GM12892 (cell line): ENCODE results near the gene DAGLA.

ENCODE experiments used
- DNase-seq: peaks from one replicate; pipeline ENCODE4 v3.0.0; 2011; ENCODE audit not compliant: insufficient read length
- FAIRE-seq: peaks from 2 replicates; lab custom pipeline; 2011; peaks lifted over from hg19 to GRCh38; lab: Jason Lieb, UNC
- POLR2A ChIP-seq: IDR thresholded peaks from 2 replicates; pipeline ENCODE4 v1.6.1; 2011; ENCODE audit warnings: low read depth, low read length, control low read depth
- POLR2AphosphoS5 ChIP-seq: IDR thresholded peaks from 2 replicates; pipeline ENCODE4 v1.6.1; 2011; ENCODE audit warnings: low read depth, low read length, control low read depth
- TAF1 ChIP-seq: IDR thresholded peaks from 2 replicates; pipeline ENCODE4 v1.6.1; 2011; ENCODE audit warnings: low read depth, mild to moderate bottlenecking, control low read depth, low read length, borderline replicate concordance

Gene DAGLA

DNA sequence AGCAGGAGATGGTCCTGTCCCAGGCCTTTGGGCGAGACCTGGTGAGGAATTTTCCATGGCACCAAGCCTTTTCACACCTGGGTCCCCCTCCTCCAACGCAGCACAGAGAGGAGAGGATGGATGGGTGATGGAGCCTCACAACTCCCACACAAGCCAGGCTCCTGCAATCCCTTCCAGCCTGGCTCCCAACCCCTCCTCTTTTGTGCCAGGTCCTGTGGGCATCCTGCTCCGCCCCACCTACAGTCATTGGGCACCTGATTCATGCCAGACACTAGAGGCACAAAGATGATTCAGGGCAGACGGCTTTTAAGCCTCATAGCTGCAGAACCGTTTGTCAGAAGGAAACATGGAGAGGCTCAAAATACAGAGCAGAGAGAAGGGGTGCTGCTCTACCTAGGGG lies 56.1 kb downstream of the DAGLA start:
- TF ChIP-seq POLR2AphosphoS5 (no peak), POLR2A (no peak), TAF1 (no peak)
- FAIRE-seq (no peak), DNase-seq (no peak)

DNA sequence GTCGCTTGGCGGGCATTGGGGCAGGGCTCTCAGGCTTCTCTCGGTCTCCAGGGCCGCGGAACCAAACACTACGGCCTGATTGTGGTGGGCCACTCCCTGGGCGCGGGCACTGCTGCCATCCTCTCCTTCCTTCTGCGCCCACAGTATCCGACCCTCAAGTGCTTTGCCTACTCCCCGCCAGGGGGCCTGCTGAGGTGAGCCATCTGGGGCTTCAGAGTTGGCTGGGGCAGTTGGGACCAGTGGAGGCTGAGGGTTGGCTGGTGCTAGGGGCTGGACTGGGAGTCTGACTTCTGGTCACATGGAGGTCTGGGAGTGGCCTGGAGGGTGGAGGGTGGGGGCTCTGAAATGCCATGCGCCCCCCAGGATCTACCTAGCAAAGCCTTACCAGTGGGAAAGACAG lies 56.9 kb downstream of the DAGLA start:
- FAIRE-seq (no peak), DNase-seq (no peak)
- no peak for TF ChIP-seq POLR2AphosphoS5
- TF ChIP-seq POLR2A = no peak
- no peak for TF ChIP-seq TAF1

DNA sequence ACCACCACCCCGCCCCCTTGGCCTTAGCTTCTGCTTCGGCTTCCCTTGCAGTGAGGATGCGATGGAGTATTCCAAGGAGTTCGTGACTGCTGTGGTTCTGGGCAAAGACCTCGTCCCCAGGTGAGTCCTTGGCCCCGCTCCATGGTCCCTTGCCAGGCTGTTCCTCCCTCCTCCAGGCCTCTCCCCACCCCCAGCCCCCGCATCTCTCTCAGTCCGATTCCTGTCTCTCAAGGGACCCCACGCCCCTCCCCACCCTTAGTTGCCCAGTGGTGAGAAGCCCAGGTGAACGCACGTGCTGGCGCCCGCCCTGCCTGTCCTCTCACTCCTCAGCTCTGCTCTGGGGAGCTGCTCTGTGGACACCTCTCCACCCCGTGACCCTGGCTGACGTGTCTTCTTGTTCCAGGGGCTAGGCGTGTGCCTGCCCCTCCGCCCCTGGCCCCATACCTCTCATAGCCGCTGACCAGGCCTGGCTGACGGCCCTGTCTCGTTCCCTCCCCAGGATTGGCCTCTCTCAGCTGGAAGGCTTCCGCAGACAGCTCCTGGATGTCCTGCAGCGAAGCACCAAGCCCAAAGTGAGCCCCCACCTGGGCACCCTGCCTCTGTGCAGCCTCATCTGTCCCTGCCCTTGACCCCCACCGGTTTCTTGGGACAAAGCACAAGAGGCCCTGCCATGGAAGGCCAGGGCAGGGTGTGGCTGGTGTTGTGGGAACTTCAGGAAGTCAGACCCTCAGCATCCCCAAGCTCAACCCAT lies 57.6 kb downstream of the DAGLA start:
- DNase-seq (no peak), FAIRE-seq (no peak)
- no peak for TF ChIP-seq POLR2AphosphoS5
- no peak for TF ChIP-seq POLR2A
- no peak for TF ChIP-seq TAF1

DNA sequence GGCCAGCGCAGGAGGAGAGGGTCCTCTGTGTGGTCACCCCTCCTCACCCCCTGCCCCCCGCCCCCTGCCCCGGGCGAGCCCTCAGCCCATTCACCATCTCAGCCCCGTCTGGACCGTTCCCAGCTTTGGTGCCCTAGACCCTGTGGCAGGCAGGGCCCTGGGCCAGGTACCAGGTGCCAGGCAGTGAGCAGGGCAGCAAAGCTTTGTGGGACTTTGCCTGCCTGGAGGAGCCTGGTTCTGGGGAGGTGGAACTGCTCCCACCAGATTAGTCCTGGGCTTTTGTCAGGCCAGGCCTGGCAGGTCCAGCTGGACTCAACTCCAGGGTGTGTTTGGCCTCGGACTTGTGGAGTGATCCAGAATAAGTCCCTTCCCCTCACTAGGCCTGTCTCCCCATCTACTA lies 58.6 kb downstream of the DAGLA start:
- TF ChIP-seq POLR2A (no peak), TAF1 (no peak)
- DNase-seq = no peak
- no peak for FAIRE-seq

DNA sequence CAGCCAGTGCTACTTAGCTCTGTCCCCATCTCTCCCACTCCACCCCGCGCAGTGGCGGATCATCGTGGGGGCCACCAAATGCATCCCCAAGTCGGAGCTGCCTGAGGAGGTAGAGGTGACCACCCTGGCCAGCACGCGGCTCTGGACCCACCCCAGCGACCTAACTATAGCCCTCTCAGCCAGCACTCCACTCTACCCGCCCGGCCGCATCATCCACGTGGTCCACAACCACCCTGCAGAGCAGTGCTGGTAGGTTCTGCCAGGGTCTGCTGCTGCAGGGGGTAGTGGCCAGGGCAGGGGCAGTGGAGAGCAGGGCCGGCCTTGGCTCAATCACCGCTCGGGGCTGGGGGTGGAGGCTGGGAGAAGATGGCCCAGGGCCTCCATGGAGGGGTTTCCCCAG lies 59.2 kb downstream of the DAGLA start:
- no peak for TF ChIP-seq TAF1
- TF ChIP-seq POLR2AphosphoS5 = no peak
- TF ChIP-seq POLR2A = no peak
- FAIRE-seq = no peak
- no peak for DNase-seq

DNA sequence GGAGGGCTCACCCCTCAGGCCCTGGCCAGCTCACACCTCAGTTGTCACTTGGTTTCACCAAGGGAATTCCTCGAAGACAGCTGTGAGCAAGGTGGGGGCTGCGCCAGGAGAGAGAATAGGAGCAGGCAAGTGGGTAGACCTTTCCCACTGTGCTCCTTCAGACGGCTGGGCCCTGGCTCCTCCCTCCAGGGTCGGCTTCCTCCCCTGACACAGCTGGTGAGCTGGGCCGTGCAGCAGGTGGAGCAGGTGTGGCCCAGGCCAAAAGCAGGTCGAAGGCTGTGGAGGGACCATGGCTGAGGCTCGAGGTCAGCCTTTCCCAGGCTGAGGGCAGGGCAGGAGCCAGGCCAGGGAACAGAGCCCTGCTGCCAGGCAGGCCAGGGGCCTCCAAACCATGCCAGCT lies 59.8 kb downstream of the DAGLA start:
- no peak for FAIRE-seq
- DNase-seq = no peak
- TF ChIP-seq POLR2AphosphoS5 = no peak
- TF ChIP-seq TAF1 = no peak
- TF ChIP-seq POLR2A = no peak

DNA sequence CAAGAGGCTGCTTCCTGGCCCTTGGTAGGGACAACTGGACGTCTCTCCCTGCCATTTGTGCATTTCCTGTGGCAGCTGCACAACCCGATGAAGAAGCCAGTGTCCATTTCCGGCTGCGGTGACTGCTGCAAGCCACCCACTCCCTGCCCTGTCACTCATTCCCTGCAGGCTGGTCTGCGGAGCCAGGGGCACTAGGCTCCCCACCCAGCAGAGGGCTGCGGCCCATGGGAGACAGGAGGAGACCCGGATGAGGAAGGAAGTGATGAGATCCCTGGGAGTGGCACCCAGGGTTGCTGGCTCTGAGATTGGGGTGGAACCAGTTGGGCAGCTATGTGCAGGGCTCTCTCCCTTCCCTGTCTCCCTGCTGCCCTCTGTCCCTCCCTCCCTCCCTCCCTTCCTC lies 62.2 kb downstream of the DAGLA start:
- TF ChIP-seq POLR2AphosphoS5 (no peak), TAF1 (no peak), POLR2A (no peak)
- DNase-seq (no peak), FAIRE-seq (no peak)

DNA sequence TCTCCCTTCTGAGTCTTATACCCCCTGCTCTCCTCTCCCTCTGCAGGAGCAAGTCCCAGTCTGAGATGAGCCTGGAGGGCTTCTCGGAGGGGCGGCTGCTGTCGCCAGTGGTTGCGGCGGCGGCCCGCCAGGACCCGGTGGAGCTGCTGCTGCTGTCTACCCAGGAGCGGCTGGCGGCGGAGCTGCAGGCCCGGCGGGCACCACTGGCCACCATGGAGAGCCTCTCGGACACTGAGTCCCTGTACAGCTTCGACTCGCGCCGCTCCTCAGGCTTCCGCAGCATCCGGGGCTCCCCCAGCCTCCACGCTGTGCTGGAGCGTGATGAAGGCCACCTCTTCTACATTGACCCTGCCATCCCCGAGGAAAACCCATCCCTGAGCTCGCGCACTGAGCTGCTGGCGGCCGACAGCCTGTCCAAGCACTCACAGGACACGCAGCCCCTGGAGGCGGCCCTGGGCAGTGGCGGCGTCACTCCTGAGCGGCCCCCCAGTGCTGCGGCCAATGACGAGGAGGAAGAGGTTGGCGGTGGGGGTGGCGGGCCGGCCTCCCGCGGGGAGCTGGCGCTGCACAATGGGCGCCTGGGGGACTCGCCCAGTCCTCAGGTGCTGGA lies 63.4 kb downstream of the DAGLA start:
- DNase-seq = no peak
- no peak for TF ChIP-seq POLR2AphosphoS5
- no peak for FAIRE-seq

DNA sequence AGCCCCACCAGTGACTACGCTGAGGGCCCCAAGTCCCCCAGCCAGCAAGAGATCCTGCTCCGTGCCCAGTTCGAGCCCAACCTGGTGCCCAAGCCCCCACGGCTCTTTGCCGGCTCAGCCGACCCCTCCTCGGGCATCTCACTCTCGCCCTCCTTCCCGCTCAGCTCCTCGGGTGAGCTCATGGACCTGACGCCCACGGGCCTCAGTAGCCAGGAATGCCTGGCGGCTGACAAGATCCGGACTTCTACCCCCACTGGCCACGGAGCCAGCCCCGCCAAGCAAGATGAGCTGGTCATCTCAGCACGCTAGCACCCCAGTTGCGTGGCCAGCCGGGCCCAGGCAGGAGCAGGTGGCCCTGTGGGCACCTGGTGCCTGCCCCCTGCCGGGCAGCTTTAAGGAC lies 64.0 kb downstream of the DAGLA start:
- TF ChIP-seq POLR2AphosphoS5 = no peak
- DNase-seq = no peak
- no peak for FAIRE-seq

DNA sequence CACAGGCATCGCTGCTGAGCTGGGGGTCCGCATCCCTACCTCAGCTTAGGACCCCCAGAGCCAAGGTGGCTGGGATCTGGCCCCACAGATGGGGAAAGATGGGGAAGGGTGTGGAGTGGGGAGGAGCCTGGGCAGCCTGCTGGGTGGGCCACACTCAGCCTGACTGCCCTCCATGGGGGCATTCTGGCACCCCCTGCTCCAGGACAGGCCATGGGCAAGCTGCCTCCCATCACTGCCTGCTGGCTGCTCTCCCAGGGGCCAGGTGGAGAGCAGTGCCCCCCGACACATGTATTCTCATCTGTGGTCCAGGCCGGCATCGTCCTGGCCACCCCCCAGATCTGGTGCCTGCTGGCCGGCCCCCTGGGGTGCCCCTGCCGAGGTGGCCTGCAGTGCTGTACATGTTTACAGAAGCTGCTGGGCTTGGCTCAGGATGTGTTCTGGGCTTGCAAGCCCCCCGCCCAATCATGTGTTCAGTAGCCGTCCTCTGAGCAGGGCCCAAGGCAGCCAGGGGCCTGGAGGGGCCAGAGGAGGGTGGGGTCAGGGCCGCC lies 64.5 kb downstream of the DAGLA start:
- FAIRE-seq = no peak
- no peak for DNase-seq
- no peak for TF ChIP-seq TAF1
- TF ChIP-seq POLR2A = no peak
- no peak for TF ChIP-seq POLR2AphosphoS5

DNA sequence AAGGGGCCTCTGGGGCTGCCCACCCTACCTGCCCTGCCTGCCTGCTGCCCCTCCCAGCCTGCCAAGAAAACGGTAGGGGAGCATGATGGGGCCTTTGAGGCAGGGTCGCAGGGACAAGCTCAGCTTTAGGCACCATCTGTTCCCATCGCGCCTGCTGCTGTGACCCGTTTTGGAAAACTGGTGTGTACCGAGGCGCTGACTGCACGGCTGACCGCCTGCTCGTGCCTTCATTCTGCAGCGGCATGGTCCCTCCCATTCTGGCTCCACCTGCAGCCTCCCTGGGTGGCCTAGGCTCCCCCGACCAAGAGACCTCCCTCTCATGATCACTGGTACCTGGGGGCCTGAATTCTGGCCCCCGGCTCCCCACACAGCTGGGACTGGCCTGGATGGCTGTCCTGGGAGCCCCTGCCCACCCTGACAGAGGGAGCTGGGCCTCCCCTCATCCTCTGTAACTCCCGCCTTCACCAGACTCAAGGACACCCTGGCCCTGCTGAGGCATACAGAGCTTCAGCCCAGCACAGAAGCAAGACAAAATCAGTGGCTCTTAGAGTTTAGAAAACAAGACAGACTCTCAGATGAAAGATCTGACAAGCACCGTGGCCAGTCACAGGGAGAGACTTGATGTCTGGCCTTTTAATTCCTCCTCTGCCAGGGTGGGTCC lies 65.7 kb downstream of the DAGLA start:
- FAIRE-seq = no peak
- TF ChIP-seq TAF1 (no peak), POLR2AphosphoS5 (no peak), POLR2A (no peak)
- no peak for DNase-seq

DNA sequence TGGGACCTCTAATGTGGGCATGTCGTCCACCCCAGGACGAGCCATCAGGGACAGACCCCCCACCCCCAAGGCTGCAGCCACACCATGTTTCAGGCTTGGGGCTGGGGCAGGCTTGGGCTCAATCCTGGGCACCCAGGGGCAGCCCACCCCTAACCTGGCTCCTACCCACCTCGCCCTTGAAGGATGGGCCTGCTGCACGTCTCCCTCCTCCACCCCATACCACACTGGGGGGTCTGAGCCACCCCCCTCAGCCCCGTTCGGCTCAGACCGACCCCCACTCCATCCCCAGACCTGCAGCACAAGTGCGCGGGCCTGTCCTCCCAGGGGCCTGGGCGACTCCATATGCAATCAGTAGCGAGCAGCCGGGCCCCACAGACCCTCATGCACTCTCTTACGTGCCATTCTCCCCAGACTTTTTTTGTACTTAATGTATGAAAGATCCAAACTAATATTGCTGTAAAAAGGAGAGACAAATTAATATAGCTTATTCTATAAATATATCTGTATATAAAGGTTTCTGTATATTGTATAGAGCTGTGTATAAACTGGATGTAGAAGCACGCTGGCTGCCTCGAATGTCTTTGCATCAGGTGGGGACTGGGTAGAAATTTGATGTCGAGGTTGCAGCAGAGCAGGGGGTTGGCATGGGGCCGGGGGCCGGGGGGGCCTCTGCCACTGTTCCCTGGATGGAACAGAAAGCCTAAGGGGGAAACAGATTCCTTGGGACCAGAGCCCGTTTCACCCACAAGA lies 66.4 kb downstream of the DAGLA start:
- FAIRE-seq (no peak), DNase-seq (no peak)
- no peak for TF ChIP-seq POLR2A
- no peak for TF ChIP-seq TAF1
- no peak for TF ChIP-seq POLR2AphosphoS5
